H9 (cell line): ENCODE results near the gene FPGS. TPM values are rescaled to one million over a fixed set of nuclear protein-coding genes. Genes with fewer than 3 reads are reported as not detected.
A peak's percentile ranks its signal among the peaks of the same experiment; 100 is the strongest.

Experiments used
- DNase-seq: peaks from one replicate; pipeline ENCODE4 v3.0.0-alpha.2; 2017
- H2AFZ ChIP-seq: one replicate; pipeline ENCODE4 v1.6.1; 2013; ENCODE audit warnings: mild to moderate bottlenecking, low read length, control low read depth, moderate library complexity
- H2AK5ac ChIP-seq: 2 replicates; pipeline ENCODE4 v1.6.1; 2013; ENCODE audit warnings: low read length, control low read depth, mixed read lengths; ENCODE audit not compliant: insufficient read length
- H2BK120ac ChIP-seq: one replicate; pipeline ENCODE4 v1.6.1; 2013; ENCODE audit warnings: low read depth, mild to moderate bottlenecking, low read length, control low read depth, inconsistent platforms; ENCODE audit not compliant: poor library complexity, severe bottlenecking
- H2BK12ac ChIP-seq: 2 replicates; pipeline ENCODE4 v1.6.1; 2013; ENCODE audit warnings: low read length, control low read depth, mixed read lengths, low read depth; ENCODE audit not compliant: insufficient read length
- H2BK15ac ChIP-seq: 2 replicates; pipeline ENCODE4 v1.6.1; 2013; ENCODE audit warnings: low read depth, low read length, control low read depth
- H2BK20ac ChIP-seq: one replicate; pipeline ENCODE4 v1.6.1; 2013; ENCODE audit warnings: low read depth, mild to moderate bottlenecking, low read length, control low read depth, inconsistent platforms; ENCODE audit not compliant: poor library complexity, severe bottlenecking
- H2BK5ac ChIP-seq: 2 replicates; pipeline ENCODE4 v1.6.1; 2013; ENCODE audit warnings: low read length, control low read depth, mixed read lengths; ENCODE audit not compliant: insufficient read length
- H3K14ac ChIP-seq: 2 replicates; pipeline ENCODE4 v1.6.1; 2013; ENCODE audit warnings: low read length, control low read depth; ENCODE audit not compliant: insufficient read depth
- H3K18ac ChIP-seq: 2 replicates; pipeline ENCODE4 v1.6.1; 2013; ENCODE audit warnings: low read depth, mild to moderate bottlenecking, mixed read lengths, low read length, control low read depth; ENCODE audit not compliant: insufficient read length
- H3K23ac ChIP-seq: 2 replicates; pipeline ENCODE4 v1.6.1; 2013; ENCODE audit warnings: low read length, control low read depth, mixed read lengths, low read depth; ENCODE audit not compliant: insufficient read length
- H3K23me2 ChIP-seq: 2 replicates; pipeline ENCODE4 v1.6.1; 2013; ENCODE audit warnings: low read depth, mild to moderate bottlenecking, mixed read lengths, low read length, control low read depth; ENCODE audit not compliant: insufficient read length, poor library complexity, severe bottlenecking
- H3K27ac ChIP-seq: 2 replicates; pipeline ENCODE4 v1.5.1; 2013; ENCODE audit warnings: low read length, control low read depth, mixed read lengths, low read depth; ENCODE audit not compliant: insufficient read length
- H3K27me3 ChIP-seq: 2 replicates; pipeline ENCODE4 v1.6.1; 2013; ENCODE audit warnings: low read length, control low read depth, inconsistent platforms; ENCODE audit not compliant: insufficient read depth
- H3K4ac ChIP-seq: 2 replicates; pipeline ENCODE4 v1.6.1; 2013; ENCODE audit warnings: low read depth, mild to moderate bottlenecking, control low read depth, inconsistent platforms, low read length, moderate library complexity
- H3K4me1 ChIP-seq: 2 replicates; pipeline ENCODE4 v1.6.1; 2013; ENCODE audit warnings: low read length, control low read depth, inconsistent platforms; ENCODE audit not compliant: insufficient read depth
- H3K4me2 ChIP-seq: 2 replicates; pipeline ENCODE4 v1.6.1; 2013; ENCODE audit warnings: low read length, control low read depth, mixed read lengths; ENCODE audit not compliant: insufficient read length, insufficient read depth
- H3K56ac ChIP-seq: 2 replicates; pipeline ENCODE4 v1.6.1; 2013; ENCODE audit warnings: low read depth, mild to moderate bottlenecking, mixed read lengths, low read length, control low read depth; ENCODE audit not compliant: insufficient read length
- H3K79me1 ChIP-seq: 2 replicates; pipeline ENCODE4 v1.6.1; 2013; ENCODE audit warnings: low read depth, mild to moderate bottlenecking, moderate library complexity, low read length, control low read depth, inconsistent platforms; ENCODE audit not compliant: insufficient read depth, poor library complexity, severe bottlenecking
- H3K79me2 ChIP-seq: 2 replicates; pipeline ENCODE4 v1.6.1; 2013; ENCODE audit warnings: low read length, control low read depth, inconsistent platforms; ENCODE audit not compliant: insufficient read depth
- H3K9ac ChIP-seq: 2 replicates; pipeline ENCODE4 v1.6.1; 2013; ENCODE audit warnings: low read length, control low read depth, mixed read lengths; ENCODE audit not compliant: insufficient read length; ENCODE audit errors: extremely low read depth
- H3K9me3 ChIP-seq: one replicate; pipeline ENCODE4 v1.6.1; 2013; ENCODE audit warnings: low read depth, low read length, inconsistent platforms; ENCODE audit not compliant: control insufficient read depth
- H3T11ph ChIP-seq: one replicate; pipeline ENCODE4 v1.6.1; 2013; ENCODE audit warnings: mild to moderate bottlenecking, low read length, control low read depth, inconsistent platforms
- H4K20me1 ChIP-seq: one replicate; pipeline ENCODE4 v1.6.1; 2013; ENCODE audit not compliant: control insufficient read depth, insufficient read length, insufficient read depth
- H4K5ac ChIP-seq: 2 replicates; pipeline ENCODE4 v1.6.1; 2013; ENCODE audit warnings: low read depth, mild to moderate bottlenecking, mixed read lengths, low read length, control low read depth; ENCODE audit not compliant: insufficient read length
- H4K8ac ChIP-seq: replicated peaks from 2 replicates; pipeline ENCODE4 v1.6.1; 2013; ENCODE audit warnings: low read length, control low read depth, mixed read lengths, low read depth; ENCODE audit not compliant: insufficient read length
- H4K91ac ChIP-seq: 2 replicates; pipeline ENCODE4 v1.6.1; 2013; ENCODE audit warnings: low read depth, mild to moderate bottlenecking, moderate library complexity, mixed read lengths, low read length, control low read depth; ENCODE audit not compliant: insufficient read length
- H3K27ac Mint-ChIP-seq, 3 experiments: 2 replicates in 2 of 3; 3 replicates in 1 of 3; pipeline ENCODE4 v1.8.0; 2020 to 2021; ENCODE audit warnings: mixed read lengths in 3 of 3, mild to moderate bottlenecking in 1 of 3, moderate library complexity in 1 of 3
- H3K27me3 Mint-ChIP-seq: 2 replicates; pipeline ENCODE4 v1.8.0; 2021; ENCODE audit warnings: low read depth, mild to moderate bottlenecking, moderate library complexity, mixed read lengths
- H3K36me3 Mint-ChIP-seq, 3 experiments: 2 replicates in 2 of 3; 3 replicates in 1 of 3; pipeline ENCODE4 v1.8.0; 2020 to 2021; ENCODE audit warnings: low read depth in 3 of 3, mixed read lengths in 3 of 3; ENCODE audit not compliant: insufficient read depth in 1 of 3
- H3K4me1 Mint-ChIP-seq, 2 experiments: 2 replicates each; pipeline ENCODE4 v1.8.0; 2020; ENCODE audit warnings: mixed read lengths in 2 of 2
- H3K4me3 Mint-ChIP-seq, 2 experiments: 2 replicates in 1 of 2; 3 replicates in 1 of 2; pipeline ENCODE4 v1.8.0; 2020 to 2021; ENCODE audit warnings: mild to moderate bottlenecking in 2 of 2, mixed read lengths in 2 of 2, moderate library complexity in 1 of 2
- H3K9me3 Mint-ChIP-seq, 2 experiments: 2 replicates in 1 of 2; 3 replicates in 1 of 2; pipeline ENCODE4 v1.8.0; 2020; ENCODE audit warnings: mild to moderate bottlenecking in 2 of 2, mixed read lengths in 2 of 2, moderate library complexity in 1 of 2
- WGBS: extraction: QIAGEN DNeasy Blood & Tissue Kit; methylation state at CpG from one replicate; pipeline ENCODE4 v1.1.7; 2013; ENCODE audit warnings: missing lambda C conversion rate, low lambda C conversion rate, mixed read lengths; ENCODE audit not compliant: insufficient read length; ENCODE audit errors: extremely low coverage; 5-methylcytosine and 5-hydroxymethylcytosine counted together
- total RNA-seq: library from RNA; stranded (reverse); gene quantifications from 2 replicates; pipeline ENCODE4 v1.2.1, GENCODE V29; 2021
- TF ChIP-seq, protein P1 (sequence below): fragments of 200-600 bp; sonication (generic); conservative IDR thresholded peaks from 3 replicates; pipeline ENCODE4 v1.8.0; 2021; ENCODE audit warnings: antibody characterized with exemption, mild to moderate bottlenecking

The FPGS gene
- total RNA-seq, 1 experiment from 2014 or later, result 68.4 TPM

DNA sequence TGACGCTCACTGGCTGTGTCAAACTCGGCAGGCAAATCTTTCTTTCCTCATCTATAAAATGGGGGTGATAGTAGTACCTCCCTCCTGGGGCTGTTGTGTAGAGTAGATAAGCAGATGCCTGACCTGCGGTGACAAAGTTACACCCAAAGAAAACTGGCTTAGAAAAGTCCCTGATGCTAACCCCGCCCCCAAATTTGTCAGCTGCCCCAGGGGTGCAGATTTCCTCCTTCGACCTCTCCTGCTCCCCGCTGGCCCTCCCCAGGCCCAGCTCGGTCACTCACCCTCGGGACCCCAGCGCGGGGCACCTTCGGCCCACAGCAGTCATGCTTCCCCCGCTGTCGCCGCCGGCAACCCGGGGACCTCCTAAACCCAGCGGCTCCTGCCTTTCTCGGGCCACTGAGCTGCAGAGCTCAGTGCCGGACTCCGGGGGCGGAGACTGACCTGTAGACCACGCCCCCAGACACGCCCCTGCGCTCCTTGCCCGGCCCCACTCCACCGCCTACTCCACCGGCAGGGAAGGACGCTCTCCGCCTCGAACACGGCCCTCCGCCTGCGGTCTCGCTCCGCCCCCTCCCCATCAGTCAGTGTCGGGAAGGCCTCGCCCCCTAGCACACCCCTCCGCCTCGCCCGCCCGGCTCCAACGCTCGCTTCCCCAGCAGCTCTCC is 31.6 kb upstream of the FPGS start:
- Histone ChIP-seq H3K23ac (no peak overlapping the region), H2BK12ac (no peak overlapping the region), H3K79me1 (no peaks in the 10 kb centered on the region), H3T11ph (no peak overlapping the region), H3K4me2 (peak overlapping the region; percentile 64), H3K9ac (no peak overlapping the region), H4K5ac (no peak overlapping the region), H2BK5ac (no peak overlapping the region), H3K79me2 (no peaks in the 10 kb centered on the region), H3K27ac (no peak overlapping the region), H2BK20ac (no peak overlapping the region), H3K56ac (no peak overlapping the region), H3K4me1 (peaks cover 8% of the 10 kb centered on the region), H3K14ac (no peak overlapping the region), H4K20me1 (no peaks in the 10 kb centered on the region), H2BK120ac (no peak overlapping the region), H3K9me3 (no peaks in the 10 kb centered on the region), H3K27me3 (no peaks in the 10 kb centered on the region), H4K8ac (no peak overlapping the region), H4K91ac (no peak overlapping the region), H3K18ac (no peak overlapping the region), H3K23me2 (peaks cover 6% of the 10 kb centered on the region), H2AFZ (no peak overlapping the region), H2AK5ac (no peak overlapping the region), H2BK15ac (no peak overlapping the region), H3K4ac (no peak overlapping the region)
- H3K27me3 Mint-ChIP-seq, result peaks cover 6% of the 10 kb centered on the region
- no peaks in the 10 kb centered on the region for H3K36me3 Mint-ChIP-seq
- peak overlapping the region; percentile 74 to 87 for H3K4me3 Mint-ChIP-seq
- WGBS, result no CpG with 5 or more reads among the region's 43 CpGs
- no peaks in the 10 kb centered on the region for H3K9me3 Mint-ChIP-seq
- TF ChIP-seq, protein P1, sequence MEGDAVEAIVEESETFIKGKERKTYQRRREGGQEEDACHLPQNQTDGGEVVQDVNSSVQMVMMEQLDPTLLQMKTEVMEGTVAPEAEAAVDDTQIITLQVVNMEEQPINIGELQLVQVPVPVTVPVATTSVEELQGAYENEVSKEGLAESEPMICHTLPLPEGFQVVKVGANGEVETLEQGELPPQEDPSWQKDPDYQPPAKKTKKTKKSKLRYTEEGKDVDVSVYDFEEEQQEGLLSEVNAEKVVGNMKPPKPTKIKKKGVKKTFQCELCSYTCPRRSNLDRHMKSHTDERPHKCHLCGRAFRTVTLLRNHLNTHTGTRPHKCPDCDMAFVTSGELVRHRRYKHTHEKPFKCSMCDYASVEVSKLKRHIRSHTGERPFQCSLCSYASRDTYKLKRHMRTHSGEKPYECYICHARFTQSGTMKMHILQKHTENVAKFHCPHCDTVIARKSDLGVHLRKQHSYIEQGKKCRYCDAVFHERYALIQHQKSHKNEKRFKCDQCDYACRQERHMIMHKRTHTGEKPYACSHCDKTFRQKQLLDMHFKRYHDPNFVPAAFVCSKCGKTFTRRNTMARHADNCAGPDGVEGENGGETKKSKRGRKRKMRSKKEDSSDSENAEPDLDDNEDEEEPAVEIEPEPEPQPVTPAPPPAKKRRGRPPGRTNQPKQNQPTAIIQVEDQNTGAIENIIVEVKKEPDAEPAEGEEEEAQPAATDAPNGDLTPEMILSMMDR, result no peak
- peaks cover 28 to 34% of the 10 kb centered on the region in 2 experiments for H3K4me1 Mint-ChIP-seq
- H3K27ac Mint-ChIP-seq, result no peak overlapping the region; a peak in 1 of 7 replicates
- DNase-seq, result peak; percentile 99
